Measurements from ENCODE around the gene ZSCAN30. TPM values are rescaled to one million over a fixed set of nuclear protein-coding genes. Genes with fewer than 3 reads are reported as not detected.

Gene ZSCAN30
- total and polyA plus RNA-seq, 2 of the 13 experiments (the other 11 are each of a cell fraction or from before 2014, with no cell fraction given) = 7.4 to 7.7 TPM

DNA sequence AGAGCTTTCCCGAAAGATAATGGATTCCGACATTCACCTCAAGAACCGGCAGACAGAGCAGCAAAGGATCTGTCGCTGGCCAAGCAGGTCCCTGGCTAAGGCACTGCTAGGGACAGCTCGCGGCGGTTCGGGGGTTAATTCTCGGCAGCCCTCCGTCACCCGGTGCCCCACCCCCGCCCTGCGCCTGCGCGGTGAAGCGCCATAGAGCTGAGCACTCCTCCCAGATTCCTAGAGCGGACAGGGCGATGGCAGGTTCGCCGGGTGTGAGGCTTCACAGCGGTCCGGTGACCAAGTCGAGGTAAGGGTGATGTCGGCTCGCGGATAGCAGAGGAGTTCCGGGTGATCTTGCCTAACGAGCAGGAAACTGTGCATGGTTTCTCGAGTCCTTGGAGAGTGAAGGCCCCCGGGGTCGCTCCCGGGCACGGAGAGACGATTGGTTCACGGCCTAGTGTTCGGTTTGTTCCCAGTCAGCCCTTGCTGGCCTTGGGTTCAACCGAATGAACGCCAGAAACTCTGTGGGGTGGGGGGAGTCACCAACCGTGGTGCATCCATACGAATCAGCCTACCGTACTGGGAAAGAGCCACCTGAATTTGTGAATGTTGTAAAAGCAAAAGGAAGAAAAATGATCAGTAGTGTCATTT is at the start of gene ZSCAN30 (continued):
- TF ChIP-seq NFAT5 (CRISPR knock-in tag; IDR thresholded peaks at IDR 0.05) (no peak), ZFP1 (CRISPR knock-in tag; IDR thresholded peaks at IDR 0.05) (0 out of 2 replicates have a peak, but pooled peaks have one; percentile 34), ZFAT (CRISPR knock-in tag; conservative IDR thresholded peaks at IDR 0.05) (no peak), ZNF460 (CRISPR knock-in tag; IDR thresholded peaks at IDR 0.05; ENCODE audit: borderline replicate concordance) (peak; percentile 40; the same call in 1 of the 2 replicates), ZNF343 (CRISPR knock-in tag; IDR thresholded peaks at IDR 0.05) (peak; percentile 96), TOPORS (CRISPR knock-in tag; IDR thresholded peaks at IDR 0.05) (peak; percentile 78; the same call in 1 of the 2 replicates), ZNF547 (CRISPR knock-in tag; IDR thresholded peaks at IDR 0.05) (peak; percentile 95; the same call in 1 of the 2 replicates), ZNF724P (CRISPR knock-in tag; IDR thresholded peaks at IDR 0.05; ENCODE audit: borderline replicate concordance) (peak; percentile 72), NR2F2 (IDR thresholded peaks at IDR 0.05; ENCODE audit: borderline replicate concordance, low read depth) (no peak), PHF21A (CRISPR knock-in tag; IDR thresholded peaks at IDR 0.05) (peak; percentile 87), ZBTB44 (CRISPR knock-in tag; IDR thresholded peaks at IDR 0.05) (no peak), ZNF619 (CRISPR knock-in tag; IDR thresholded peaks at IDR 0.05) (0 out of 2 replicates have a peak, but pooled peaks have one; percentile 65), HNF4G (IDR thresholded peaks at IDR 0.05; ENCODE audit: borderline replicate concordance, low read depth, low read length) (peak; percentile 33; the same call in 1 of the 2 replicates), HNF4G (CRISPR knock-in tag; IDR thresholded peaks at IDR 0.05; ENCODE audit: borderline replicate concordance, low read depth) (0 out of 2 replicates have a peak, but pooled peaks have one; percentile 52), ZMYM2 (CRISPR knock-in tag; IDR thresholded peaks at IDR 0.05) (peak; percentile 91), SETDB1 (CRISPR knock-in tag; IDR thresholded peaks at IDR 0.05; ENCODE audit: borderline replicate concordance) (no peak), ATRX (CRISPR knock-in tag; IDR thresholded peaks at IDR 0.05; ENCODE audit: borderline replicate concordance) (no peak), HES4 (CRISPR knock-in tag; IDR thresholded peaks at IDR 0.05; ENCODE audit: borderline replicate concordance) (peak; percentile 99), ZNF781 (CRISPR knock-in tag; IDR thresholded peaks at IDR 0.05; ENCODE audit: borderline replicate concordance, not compliant biosample characterization) (peak; percentile 95)
- TF ChIP-seq, protein P1, sequence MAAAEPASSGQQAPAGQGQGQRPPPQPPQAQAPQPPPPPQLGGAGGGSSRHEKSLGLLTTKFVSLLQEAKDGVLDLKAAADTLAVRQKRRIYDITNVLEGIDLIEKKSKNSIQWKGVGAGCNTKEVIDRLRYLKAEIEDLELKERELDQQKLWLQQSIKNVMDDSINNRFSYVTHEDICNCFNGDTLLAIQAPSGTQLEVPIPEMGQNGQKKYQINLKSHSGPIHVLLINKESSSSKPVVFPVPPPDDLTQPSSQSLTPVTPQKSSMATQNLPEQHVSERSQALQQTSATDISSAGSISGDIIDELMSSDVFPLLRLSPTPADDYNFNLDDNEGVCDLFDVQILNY (CRISPR knock-in tag; conservative IDR thresholded peaks at IDR 0.05) = no peak
- TF ChIP-seq, protein P2, sequence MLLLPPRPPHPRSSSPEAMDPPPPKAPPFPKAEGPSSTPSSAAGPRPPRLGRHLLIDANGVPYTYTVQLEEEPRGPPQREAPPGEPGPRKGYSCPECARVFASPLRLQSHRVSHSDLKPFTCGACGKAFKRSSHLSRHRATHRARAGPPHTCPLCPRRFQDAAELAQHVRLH (CRISPR knock-in tag; IDR thresholded peaks at IDR 0.05; ENCODE audit: borderline replicate concordance, low read depth) = peak; percentile 94; the same call in 1 of the 2 replicates

Data from HepG2 (cell line).